Measurements from ENCODE around the gene RENBP.
A peak's percentile ranks its signal among the peaks of the same experiment; 100 is the strongest.

The RENBP gene

GRCh38 chrX:153911798-153912197 lies 32.6 kb downstream of the RENBP start:
- no peak for DNase-seq

GRCh38 chrX:153910446-153910845 lies 34.0 kb downstream of the RENBP start:
- DNase-seq, result no peak

GRCh38 chrX:153909980-153910360 lies 34.5 kb downstream of the RENBP start:
- no peak for DNase-seq

- DNase-seq, result no peak
Observed at GRCh38 chrX:153909024-153909979, 35.1 kb downstream of the RENBP start.

GRCh38 chrX:153908219-153908860 lies 36.1 kb downstream of the RENBP start:
- DNase-seq, result no peak

GRCh38 chrX:153907456-153907855 lies 37.0 kb downstream of the RENBP start:
- DNase-seq, result no peak

GRCh38 chrX:153906126-153906917 lies 38.1 kb downstream of the RENBP start:
- peak in 1 of 2 donors; percentile 47 for DNase-seq

GRCh38 chrX:153905481-153906095 lies 38.9 kb downstream of the RENBP start:
- no peak for DNase-seq

- DNase-seq, result no peak
Observed at GRCh38 chrX:153903991-153904957, 40.2 kb downstream of the RENBP start, which contains the start of gene AVPR2. TSS of gene AVPR2 (plus strand) at chrX:153904673. CDS start at chrX:153905146, 473 bp downstream.

- DNase-seq, result no peak
Observed at GRCh38 chrX:153903238-153903980, 41.0 kb downstream of the RENBP start.

- no peak for DNase-seq
Observed at GRCh38 chrX:153902385-153902784, 42.1 kb downstream of the RENBP start.

GRCh38 chrX:153901753-153902140 lies 42.7 kb downstream of the RENBP start:
- no peak for DNase-seq

GRCh38 chrX:153900831-153901752 lies 43.4 kb downstream of the RENBP start:
- DNase-seq, result peak; percentile 68 to 80

GRCh38 chrX:153897899-153898298 lies 46.5 kb downstream of the RENBP start:
- no peak for DNase-seq

- DNase-seq, result no peak
Observed at GRCh38 chrX:153889123-153889522, 55.3 kb downstream of the RENBP start.

- DNase-seq, result peak in 1 of 2 donors; percentile 27
Observed at GRCh38 chrX:153888344-153888743, 56.1 kb downstream of the RENBP start.

- DNase-seq, result no peak
Observed at GRCh38 chrX:153887385-153887784, 57.1 kb downstream of the RENBP start.

- no peak for DNase-seq
Observed at GRCh38 chrX:153886915-153887314, 57.5 kb downstream of the RENBP start.
